HEK293 (cell line): ENCODE measurements around the gene DOCK8.
A peak's percentile ranks its signal among the peaks of the same experiment; 100 is the strongest.

ENCODE experiments used
- CTCF ChIA-PET: fragments of 350-600 bp; formaldehyde crosslinking; extraction: SDS; loops from one replicate; lab custom pipeline; 2021; ENCODE audit warnings: antibody characterized with exemption; lab: Yijun Ruan, JAX
- POLR2A ChIA-PET: fragments of 300-600 bp; formaldehyde crosslinking; extraction: SDS; loops from one replicate; lab custom pipeline; 2020; ENCODE audit warnings: antibody characterized with exemption, inconsistent platforms; lab: Yijun Ruan, JAX
- H3K27ac ChIP-seq: fragments of 200-500 bp; sonication (Bioruptor generic); 2 replicates; pipeline ENCODE4 v1.5.1; 2014; ENCODE audit warnings: low read depth, low read length, control low read depth, inconsistent platforms; ENCODE audit errors: extremely low read depth
- H3K36me3 ChIP-seq, 2 experiments: fragments of 200-500 bp in 1 of 2; sonication (Bioruptor generic) in 1 of 2; 1 replicate in 1 of 2; 2 replicates in 1 of 2; pipeline ENCODE4 v1.5.1; 2014 to 2017; ENCODE audit warnings: inconsistent platforms in 2 of 2, low read length in 2 of 2; ENCODE audit not compliant: control insufficient read depth in 2 of 2, insufficient read depth in 1 of 2
- H3K4me1 ChIP-seq: fragments of 200-500 bp; sonication (Bioruptor generic); 2 replicates; pipeline ENCODE4 v1.5.1; 2014; ENCODE audit warnings: mild to moderate bottlenecking, low read length, inconsistent platforms; ENCODE audit not compliant: control insufficient read depth, insufficient read depth
- H3K4me3 ChIP-seq: 2 replicates; pipeline ENCODE4 v1.5.1; 2011; ENCODE audit warnings: low read depth, mild to moderate bottlenecking, control low read depth, low read length, moderate library complexity
- H3K9me3 ChIP-seq: fragments of 200-500 bp; sonication (Bioruptor generic); 2 replicates; pipeline ENCODE4 v1.5.1; 2014; ENCODE audit warnings: low read depth, low read length, inconsistent platforms; ENCODE audit not compliant: control insufficient read depth, insufficient read depth
- KLF10 ChIP-seq: fragments of 450-650 bp; IDR thresholded peaks from 2 replicates; pipeline ENCODE4 v1.5.1; 2018; ENCODE audit warnings: missing biosample characterization, mild to moderate bottlenecking, missing genetic modification characterization
- KLF17 ChIP-seq: fragments of 450-650 bp; formaldehyde crosslinking; IDR thresholded peaks from 2 replicates; pipeline ENCODE4 v1.5.1; 2016; ENCODE audit warnings: missing biosample characterization, missing genetic modification characterization
- MZF1 ChIP-seq: fragments of 450-650 bp; formaldehyde crosslinking; IDR thresholded peaks from 2 replicates; pipeline ENCODE4 v1.5.1; 2017; ENCODE audit warnings: missing biosample characterization, missing genetic modification characterization, borderline replicate concordance
- OSR2 ChIP-seq: fragments of 450-650 bp; formaldehyde crosslinking; IDR thresholded peaks from 2 replicates; pipeline ENCODE4 v1.5.1; 2016; ENCODE audit warnings: missing biosample characterization, missing genetic modification characterization
- OVOL3 ChIP-seq: fragments of 450-650 bp; formaldehyde crosslinking; IDR thresholded peaks from 2 replicates; pipeline ENCODE4 v1.5.1; 2016; ENCODE audit warnings: missing biosample characterization, missing genetic modification characterization
- PRDM10 ChIP-seq: fragments of 450-650 bp; formaldehyde crosslinking; IDR thresholded peaks from 2 replicates; pipeline ENCODE4 v1.5.1; 2016; ENCODE audit warnings: missing biosample characterization, missing genetic modification characterization
- ZBTB1 ChIP-seq: fragments of 450-650 bp; formaldehyde crosslinking; IDR thresholded peaks from 2 replicates; pipeline ENCODE4 v1.5.1; 2016; ENCODE audit warnings: missing biosample characterization, missing genetic modification characterization
- ZBTB26 ChIP-seq: fragments of 450-650 bp; formaldehyde crosslinking; optimal IDR thresholded peaks from 2 replicates; pipeline ENCODE3; 2016; ENCODE audit warnings: missing biosample characterization, mild to moderate bottlenecking, missing genetic modification characterization
- ZBTB44 ChIP-seq: fragments of 450-650 bp; IDR thresholded peaks from 2 replicates; pipeline ENCODE4 v1.5.1; 2018; ENCODE audit warnings: missing biosample characterization, mild to moderate bottlenecking, missing genetic modification characterization
- ZBTB49 ChIP-seq: fragments of 450-650 bp; formaldehyde crosslinking; IDR thresholded peaks from 2 replicates; pipeline ENCODE4 v1.5.1; 2016; ENCODE audit warnings: missing biosample characterization, missing genetic modification characterization, low read depth
- ZEB2 ChIP-seq: fragments of 450-650 bp; formaldehyde crosslinking; IDR thresholded peaks from 2 replicates; pipeline ENCODE4 v1.5.1; 2016; ENCODE audit warnings: missing biosample characterization, missing genetic modification characterization
- ZNF138 ChIP-seq: fragments of 450-650 bp; formaldehyde crosslinking; IDR thresholded peaks from 2 replicates; pipeline ENCODE4 v1.5.1; 2016; ENCODE audit warnings: missing biosample characterization, missing genetic modification characterization, borderline replicate concordance
- ZNF175 ChIP-seq: fragments of 450-650 bp; formaldehyde crosslinking; IDR thresholded peaks from 2 replicates; pipeline ENCODE4 v1.5.1; 2016; ENCODE audit warnings: missing biosample characterization, missing genetic modification characterization
- ZNF211 ChIP-seq: fragments of 450-650 bp; formaldehyde crosslinking; IDR thresholded peaks from 2 replicates; pipeline ENCODE4 v1.5.1; 2016; ENCODE audit warnings: low read depth, missing biosample characterization, missing genetic modification characterization
- ZNF223 ChIP-seq: fragments of 450-650 bp; formaldehyde crosslinking; IDR thresholded peaks from 2 replicates; pipeline ENCODE4 v1.5.1; 2016; ENCODE audit warnings: missing biosample characterization, missing genetic modification characterization
- ZNF23 ChIP-seq: fragments of 450-650 bp; formaldehyde crosslinking; IDR thresholded peaks from 2 replicates; pipeline ENCODE4 v1.5.1; 2016; ENCODE audit warnings: missing biosample characterization, missing genetic modification characterization, borderline replicate concordance
- ZNF341 ChIP-seq: fragments of 450-650 bp; formaldehyde crosslinking; IDR thresholded peaks from 2 replicates; pipeline ENCODE4; 2016; ENCODE audit warnings: low read depth, missing biosample characterization, missing genetic modification characterization
- ZNF449 ChIP-seq: fragments of 450-650 bp; formaldehyde crosslinking; IDR thresholded peaks from 2 replicates; pipeline ENCODE4 v1.5.1; 2017; ENCODE audit warnings: missing biosample characterization, mild to moderate bottlenecking, missing genetic modification characterization, moderate library complexity
- ZNF549 ChIP-seq: fragments of 450-650 bp; IDR thresholded peaks from 2 replicates; pipeline ENCODE4 v1.5.1; 2018; ENCODE audit warnings: missing biosample characterization, missing genetic modification characterization, mild to moderate bottlenecking, inconsistent platforms, moderate library complexity
- ZNF561 ChIP-seq: fragments of 450-650 bp; IDR thresholded peaks from 2 replicates; pipeline ENCODE4 v1.5.1; 2018; ENCODE audit warnings: missing biosample characterization, missing genetic modification characterization, borderline replicate concordance
- ZSCAN5A ChIP-seq: fragments of 450-650 bp; formaldehyde crosslinking; IDR thresholded peaks from 2 replicates; pipeline ENCODE4 v1.5.1; 2016; ENCODE audit warnings: missing biosample characterization, missing genetic modification characterization

The DOCK8 gene

GRCh38 chr9:281741-282645 is 67.3 kb downstream of the DOCK8 start (continued):
- peak; percentile 78 for TF ChIP-seq PRDM10 (tag by site-specific recombination)
- TF ChIP-seq KLF10: peak; percentile 45; the same call in 1 of the 2 replicates
- TF ChIP-seq ZNF23 (tag by site-specific recombination): no peak
- TF ChIP-seq MZF1 (tag by site-specific recombination): peak; percentile 80; the same call in 1 of the 2 replicates
- peak; percentile 92 for TF ChIP-seq ZBTB44 (tag by site-specific recombination)
- peak; percentile 63; the same call in 1 of the 2 replicates for TF ChIP-seq ZNF561 (tag by site-specific recombination)
- no peak for TF ChIP-seq ZBTB26
- TF ChIP-seq OSR2 (tag by site-specific recombination): peak; percentile 68; the same call in 1 of the 2 replicates
- TF ChIP-seq ZNF223: no peak
- 0 out of 2 replicates have a peak, but pooled peaks have one; percentile 43 for TF ChIP-seq ZEB2
- TF ChIP-seq ZNF341 (tag by site-specific recombination): peak; percentile 29; the same call in 1 of the 2 replicates

- Histone ChIP-seq H3K4me1 (peaks cover 5% of the 10 kb centered on the region), H3K4me3 (no peak overlapping the region), H3K27ac (no peak overlapping the region), H3K36me3 (no peaks in the 10 kb centered on the region), H3K9me3 (no peaks in the 10 kb centered on the region)
- POLR2A ChIA-PET: no interaction called here
- CTCF ChIA-PET: no interaction called here
- TF ChIP-seq ZNF175 (tag by site-specific recombination) (no peak), KLF17 (no peak), ZNF138 (tag by site-specific recombination) (no peak), ZBTB49 (no peak), OVOL3 (tag by site-specific recombination) (no peak), ZSCAN5A (tag by site-specific recombination) (no peak), ZNF549 (tag by site-specific recombination) (no peak), ZNF211 (no peak), ZBTB1 (tag by site-specific recombination) (no peak), ZNF449 (no peak)
Observed at GRCh38 chr9:286071-286740, 71.5 kb downstream of the DOCK8 start.
